HepG2 (cell line): Measurements from ENCODE around the gene MON1A. TPM values are rescaled to one million over a fixed set of nuclear protein-coding genes. Genes with fewer than 3 reads are reported as not detected.

Experiments used
- BCLAF1 ChIP-seq: fragments of 450-650 bp; IDR thresholded peaks from 2 replicates; pipeline ENCODE4 v1.6.1; 2017; ENCODE audit warnings: mild to moderate bottlenecking
- CHD4 ChIP-seq: fragments of 200-600 bp; sonication (generic); IDR thresholded peaks from 2 replicates; pipeline ENCODE4 v1.7.0; 2017; ENCODE audit warnings: mild to moderate bottlenecking, low read length, borderline replicate concordance
- ERF ChIP-seq: IDR thresholded peaks from 2 replicates; pipeline ENCODE4 v1.6.1; 2018; ENCODE audit warnings: missing biosample characterization, missing genetic modification reagents
- IKZF4 ChIP-seq: sonication (generic); formaldehyde crosslinking; IDR thresholded peaks from 2 replicates; pipeline ENCODE4 v1.5.1; 2020; ENCODE audit warnings: borderline replicate concordance, mild to moderate bottlenecking, low read depth, missing genetic modification reagents; ENCODE audit errors: not compliant biosample characterization
- MBD4 ChIP-seq: IDR thresholded peaks from 2 replicates; pipeline ENCODE4 v1.6.1; 2012; ENCODE audit warnings: low read length, inconsistent platforms, borderline replicate concordance
- MED8 ChIP-seq: sonication (generic); formaldehyde crosslinking; IDR thresholded peaks from 2 replicates; pipeline ENCODE4 v1.8.1; 2023; ENCODE audit warnings: mild to moderate bottlenecking, missing genetic modification reagents; ENCODE audit not compliant: insufficient replicate concordance
- NCOA5 ChIP-seq: sonication (generic); formaldehyde crosslinking; IDR thresholded peaks from 2 replicates; pipeline ENCODE4 v1.4.0; 2020; ENCODE audit warnings: missing genetic modification reagents
- SALL2 ChIP-seq: sonication (generic); formaldehyde crosslinking; IDR thresholded peaks from 2 replicates; pipeline ENCODE4 v1.8.1; 2023; ENCODE audit warnings: mild to moderate bottlenecking, missing genetic modification reagents, inconsistent platforms
- SIN3B ChIP-seq: fragments of 150-350 bp; IDR thresholded peaks from 2 replicates; pipeline ENCODE4 v1.6.1; 2014; ENCODE audit warnings: low read length
- TRAFD1 ChIP-seq: sonication (generic); formaldehyde crosslinking; IDR thresholded peaks from 2 replicates; pipeline ENCODE4 v1.5.1; 2020; ENCODE audit warnings: missing genetic modification reagents, mild to moderate bottlenecking, borderline replicate concordance
- ZNF318 ChIP-seq: sonication (generic); formaldehyde crosslinking; IDR thresholded peaks from 2 replicates; pipeline ENCODE4 v1.4.0; 2020; ENCODE audit warnings: mild to moderate bottlenecking, missing genetic modification reagents
- ZNF414 ChIP-seq: sonication (generic); formaldehyde crosslinking; IDR thresholded peaks from 2 replicates; pipeline ENCODE4 v1.5.0; 2020; ENCODE audit warnings: missing genetic modification reagents
- ZNF556 ChIP-seq: sonication (generic); formaldehyde crosslinking; IDR thresholded peaks from 2 replicates; pipeline ENCODE4 v1.4.0; 2020; ENCODE audit warnings: mild to moderate bottlenecking, missing genetic modification reagents, borderline replicate concordance
- polyA plus RNA-seq, 8 experiments: library from polyadenylated mRNA; depleted of rRNA in 3 of 8; stranded (reverse) in 7 of 8; unstranded in 1 of 8; fragments of >200 nt; fragmentation: Illumina TruSeq in 4 of 8; extraction: Trizol in 4 of 8; gene quantifications; 2 replicates each; pipeline versions ENCODE4 v1.2.1 to v1.2.3, GENCODE V29; 2011 to 2016; ENCODE audit warnings: low read depth in 4 of 8, missing spikeins in 1 of 8, mixed read lengths in 1 of 8; ENCODE audit not compliant: insufficient read depth in 1 of 8
- total RNA-seq, 5 experiments: library from RNA; depleted of rRNA; stranded (reverse); fragments of >200 nt; fragmentation: Illumina TruSeq; extraction: Trizol; gene quantifications; 2 replicates each; pipeline ENCODE4 v1.2.3, GENCODE V29; 2016; ENCODE audit warnings: low read depth in 1 of 5

The MON1A gene
- total and polyA plus RNA-seq, 2 of the 13 experiments (the other 11 are each of a cell fraction or from before 2014, with no cell fraction given) = 4.6 to 9.0 TPM

GRCh38 chr3:49929291-49930167, at the start of gene MON1A (continued):
- no peak for TF ChIP-seq ZNF318 (CRISPR knock-in tag)
- TF ChIP-seq BCLAF1 = no peak
- TF ChIP-seq MBD4 = no peak
- TF ChIP-seq IKZF4 (CRISPR knock-in tag) = no peak
- peak; percentile 34; the same call in 1 of the 2 replicates for TF ChIP-seq SALL2 (CRISPR knock-in tag)
- no peak for TF ChIP-seq TRAFD1 (CRISPR knock-in tag)
- TF ChIP-seq ZNF414 (CRISPR knock-in tag) = no peak
- no peak for TF ChIP-seq NCOA5
- no peak for TF ChIP-seq MED8 (CRISPR knock-in tag)
- TF ChIP-seq CHD4 = no peak
- TF ChIP-seq ERF (CRISPR knock-in tag) = peak; percentile 90
- peak; percentile 78; the same call in 1 of the 2 replicates for TF ChIP-seq ZNF556 (CRISPR knock-in tag)
- no peak for TF ChIP-seq SIN3B
